Embryonic facial prominence (tissue), 1 donor: Measurements from ENCODE around the gene SEC23A.
A peak's percentile ranks its signal among the peaks of the same experiment; 100 is the strongest.
"Not testable (repeated sequence)": the region's sequence is repeated elsewhere in the genome, so short reads cannot be mapped to it uniquely, and the experiment has no call there.

Experiments used
- DNase-seq: peaks from one replicate; pipeline ENCODE4 v3.0.0-alpha.2; 2016; ENCODE audit errors: extremely low spot score

Gene SEC23A

DNA sequence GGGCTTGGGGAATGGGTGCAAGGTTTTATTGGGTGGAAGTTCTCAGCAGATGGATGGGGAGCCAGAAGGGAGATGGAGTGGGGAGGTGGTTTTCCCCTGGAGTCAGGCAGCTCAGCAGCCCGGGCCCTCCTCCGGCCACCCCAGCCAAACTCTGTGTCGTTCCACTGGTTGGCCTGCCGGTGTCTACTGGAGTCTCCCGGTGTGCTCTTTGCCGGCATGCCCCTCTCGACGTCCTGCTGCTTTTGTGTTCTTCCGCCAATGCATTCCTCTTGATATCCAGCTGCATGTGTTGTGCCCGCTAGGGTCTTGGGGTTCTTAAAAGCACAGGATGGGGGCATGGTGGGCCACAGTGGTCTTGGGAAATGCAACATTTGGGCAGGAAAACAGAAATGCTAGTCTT is 72.8 kb downstream of the SEC23A start:
- no peak for DNase-seq

DNA sequence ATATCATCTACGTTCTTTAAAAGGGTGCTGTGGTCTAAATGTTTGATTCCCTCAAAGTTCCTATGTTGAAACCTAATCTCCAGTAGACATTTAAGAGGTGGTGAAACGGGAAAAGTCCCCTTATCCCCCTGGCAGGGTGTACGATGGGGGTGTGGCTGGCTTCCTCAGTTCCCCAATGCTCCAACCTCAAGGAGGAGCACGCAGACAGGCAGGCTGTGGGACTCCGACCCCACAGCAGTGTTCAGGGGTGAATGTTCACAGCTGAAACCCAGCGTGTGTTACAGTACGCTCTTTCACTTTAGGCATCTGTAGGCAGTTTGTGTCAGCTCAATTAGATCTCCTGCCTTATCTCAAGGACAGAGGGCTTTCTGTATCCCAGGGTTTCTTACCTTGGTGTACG is 73.2 kb downstream of the SEC23A start:
- DNase-seq: no peak

DNA sequence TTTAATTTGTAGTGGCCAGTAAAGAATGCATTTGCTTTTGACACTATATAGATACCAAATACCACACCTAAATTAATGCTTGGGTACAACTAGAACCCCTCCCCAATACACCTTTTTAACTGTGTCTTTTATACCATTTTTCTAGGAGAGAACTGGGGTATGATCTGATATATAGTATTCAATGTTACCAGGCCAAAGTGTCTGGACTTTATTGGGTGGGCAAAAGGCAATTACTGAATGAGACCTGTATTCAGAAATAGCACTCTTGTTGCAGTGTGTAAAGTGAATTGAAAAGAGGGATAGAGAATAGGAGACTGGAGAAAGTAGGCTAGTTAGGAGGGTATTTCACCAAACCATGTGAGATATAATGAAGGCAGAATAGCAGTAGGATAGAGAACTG is 74.4 kb downstream of the SEC23A start:
- DNase-seq: no peak

DNA sequence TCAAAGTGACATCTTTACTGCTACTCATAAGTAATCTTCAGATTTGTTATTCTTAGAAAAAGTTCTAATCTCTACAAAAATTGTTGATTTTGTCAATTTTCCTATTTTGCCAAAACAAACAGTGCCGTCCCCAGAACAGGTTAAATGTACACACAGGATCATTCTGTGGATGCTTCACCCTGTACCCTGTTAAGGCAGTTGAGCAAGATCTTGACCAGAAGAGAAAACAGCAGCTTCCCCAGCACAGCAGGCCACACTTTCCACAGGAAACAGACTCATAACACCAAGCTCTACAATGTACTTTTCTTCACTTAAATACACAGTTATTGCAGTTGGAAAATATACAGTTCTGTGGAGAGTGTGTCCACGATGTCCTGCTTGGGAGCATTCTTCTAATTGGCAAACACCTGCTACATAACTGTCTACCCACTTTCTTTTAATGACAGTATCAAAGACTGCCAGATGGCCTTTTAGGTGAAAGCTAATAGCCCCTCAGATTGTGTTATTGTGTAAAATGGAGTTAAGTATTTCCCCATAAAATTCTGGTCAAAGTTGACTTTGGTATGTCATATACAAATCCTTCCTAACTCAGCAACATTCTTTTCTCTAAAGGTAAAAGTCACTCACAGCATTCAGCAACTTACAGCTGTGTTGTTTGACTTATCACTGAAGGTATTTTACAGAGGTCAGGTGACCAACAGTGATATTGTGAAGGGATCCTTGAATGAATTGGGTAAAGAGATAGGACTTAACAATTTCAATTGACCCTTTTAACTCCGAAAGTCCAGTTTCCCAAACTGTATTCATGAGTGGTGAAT is 77.0 kb downstream of the SEC23A start:
- DNase-seq: no peak

DNA sequence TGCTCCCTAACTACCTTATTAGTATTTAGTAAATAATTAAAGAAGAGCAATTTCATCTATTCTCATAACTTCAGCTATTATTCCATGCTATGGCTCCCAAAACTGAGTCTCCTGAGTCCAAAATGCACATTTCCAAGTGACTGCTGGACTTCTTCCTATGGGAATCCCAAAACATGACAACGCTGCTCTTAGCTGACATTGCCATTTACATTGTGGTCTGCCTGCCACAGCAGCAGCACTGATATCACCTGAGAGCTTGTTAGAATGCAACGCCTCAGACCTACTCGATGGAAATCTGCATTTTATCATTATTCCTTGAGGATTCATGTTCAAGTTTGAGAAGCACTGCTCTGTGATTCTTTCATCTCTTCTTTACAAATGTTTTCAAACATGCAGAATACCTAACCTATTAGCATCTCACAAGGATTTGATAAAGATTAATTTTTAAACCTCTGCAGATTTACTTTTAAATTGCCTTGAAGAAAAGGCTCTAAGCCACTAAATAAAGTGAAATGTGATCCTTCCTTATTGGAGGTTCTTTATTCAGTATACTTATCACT is 77.7 kb downstream of the SEC23A start:
- no peak for DNase-seq

DNA sequence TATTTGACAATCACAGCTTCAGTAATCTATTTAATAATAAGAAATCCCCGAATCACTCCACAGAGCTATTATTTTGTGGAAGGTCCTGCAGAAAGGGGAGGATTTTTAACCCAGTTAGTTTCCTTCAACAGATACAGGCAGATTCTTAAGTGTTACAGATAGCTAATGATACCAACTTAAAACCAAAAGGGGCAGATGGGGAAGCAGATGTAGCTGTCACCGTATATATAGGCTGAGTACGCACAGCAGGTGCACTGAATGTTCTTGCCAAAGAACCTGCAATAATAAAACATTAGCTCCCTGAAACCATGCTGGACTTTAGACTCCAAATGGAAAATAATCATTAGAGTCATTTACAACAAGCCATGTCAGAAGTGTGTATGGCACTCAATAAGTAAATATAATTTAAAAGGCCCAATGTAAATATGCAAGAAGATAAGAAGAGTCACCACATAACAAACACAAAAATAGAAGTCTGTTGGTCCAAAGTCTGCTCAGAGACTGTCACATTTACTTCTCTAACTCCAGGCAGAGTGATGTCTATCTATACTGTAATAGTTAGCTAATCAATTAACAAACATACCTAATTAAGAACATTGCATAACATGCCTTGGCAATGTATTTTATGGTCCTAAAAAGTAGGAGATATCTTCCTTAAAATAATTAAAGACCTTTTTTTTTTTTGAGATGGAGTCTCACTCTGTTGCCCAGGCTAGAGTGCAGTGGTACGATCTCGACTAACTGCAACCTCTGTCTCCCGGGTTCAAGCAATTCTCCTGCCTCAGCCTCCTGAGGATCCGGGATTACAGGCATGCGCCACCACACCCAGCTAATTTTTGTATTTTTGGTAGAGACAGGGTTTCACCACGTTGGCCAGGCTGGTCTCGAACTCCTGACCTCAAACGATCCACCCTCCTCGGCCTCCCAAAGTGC is 78.8 kb downstream of the SEC23A start:
- no peak for DNase-seq

DNA sequence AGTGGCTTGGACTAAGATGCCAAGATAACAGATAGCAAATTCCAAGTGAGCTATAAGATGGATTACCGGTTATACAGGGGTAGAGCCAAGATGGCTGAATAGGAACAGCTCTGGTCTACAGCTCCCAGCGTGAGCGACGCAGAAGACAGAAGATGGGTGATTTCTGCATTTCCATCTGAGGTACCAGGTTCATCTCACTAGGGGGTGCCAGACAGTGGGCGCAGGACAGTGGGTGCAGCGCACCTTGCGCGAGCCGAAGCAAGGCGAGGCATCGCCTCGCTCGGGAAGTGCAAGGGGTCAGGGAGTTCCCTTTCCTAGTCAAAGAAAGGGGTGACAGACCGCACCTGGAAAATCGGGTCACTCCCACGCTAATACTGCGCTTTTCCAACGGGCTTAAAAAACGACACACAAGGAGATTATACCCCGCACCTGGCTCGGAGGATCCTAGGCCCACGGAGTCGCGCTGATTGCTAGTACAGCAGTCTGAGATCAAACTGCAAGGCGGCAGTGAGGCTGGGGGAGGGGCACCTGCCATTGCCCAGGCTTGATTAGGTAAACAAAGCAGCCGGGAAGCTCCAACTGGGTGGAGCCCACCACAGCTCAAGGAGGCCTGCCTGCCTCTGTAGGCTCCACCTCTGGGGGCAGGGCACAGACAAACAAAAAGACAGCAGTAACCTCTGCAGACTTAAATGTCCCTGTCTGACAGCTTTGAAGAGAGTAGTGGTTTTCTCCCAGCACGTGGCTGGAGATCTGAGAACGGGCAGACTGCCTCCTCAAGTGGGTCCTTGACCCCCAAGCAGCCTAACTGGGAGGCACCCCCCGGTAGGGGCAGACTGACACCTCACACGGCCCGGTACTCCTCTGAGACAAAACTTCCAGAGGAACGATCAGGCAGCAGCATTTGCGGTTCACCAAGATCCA is 85.7 kb downstream of the SEC23A start:
- not testable (repeated sequence) for DNase-seq

DNA sequence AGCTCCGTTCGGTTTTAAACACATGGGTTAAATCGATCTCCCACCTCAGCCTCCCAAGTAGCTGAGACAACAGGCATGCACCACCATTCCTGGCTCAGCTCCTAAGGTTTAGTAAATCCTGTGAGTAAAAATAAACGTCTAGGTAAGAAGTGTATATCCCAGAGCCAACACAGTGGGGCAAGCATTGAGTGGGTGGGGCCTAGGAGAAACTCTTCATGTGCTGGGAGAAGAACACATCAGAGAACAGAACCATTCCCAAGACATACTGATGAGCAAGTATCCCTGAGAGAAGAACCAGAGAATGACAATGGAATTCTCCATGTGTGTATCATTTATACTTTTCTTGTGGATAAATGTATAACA is 86.3 kb downstream of the SEC23A start:
- DNase-seq: no peak

DNA sequence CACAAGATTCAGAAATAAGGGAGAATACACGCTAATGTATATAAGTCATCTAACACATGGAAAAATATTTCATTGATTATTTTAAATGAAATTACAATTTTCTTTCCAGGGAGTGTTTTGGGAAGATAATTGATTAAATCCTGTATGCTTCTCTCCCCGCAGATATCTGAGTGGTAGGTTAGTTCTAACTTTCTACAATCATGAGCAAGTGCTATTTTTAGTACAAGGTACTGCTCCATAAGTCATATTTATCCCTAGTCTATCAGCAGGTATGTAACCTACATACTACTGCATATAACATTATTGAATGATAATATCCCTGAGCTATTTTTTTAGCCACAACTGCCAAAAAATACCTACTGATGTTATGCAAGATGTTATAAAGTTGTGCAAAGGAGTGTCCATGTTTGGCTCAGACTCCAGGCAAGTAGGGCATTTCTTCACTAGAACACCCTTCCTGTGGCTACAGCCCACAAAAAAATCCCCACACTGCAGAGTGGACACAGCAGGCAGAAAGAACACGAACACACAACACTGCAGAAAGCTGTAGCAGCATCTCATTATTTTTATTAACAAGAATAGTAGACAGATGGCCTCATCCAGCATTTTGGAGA is 87.0 kb downstream of the SEC23A start:
- DNase-seq: no peak

DNA sequence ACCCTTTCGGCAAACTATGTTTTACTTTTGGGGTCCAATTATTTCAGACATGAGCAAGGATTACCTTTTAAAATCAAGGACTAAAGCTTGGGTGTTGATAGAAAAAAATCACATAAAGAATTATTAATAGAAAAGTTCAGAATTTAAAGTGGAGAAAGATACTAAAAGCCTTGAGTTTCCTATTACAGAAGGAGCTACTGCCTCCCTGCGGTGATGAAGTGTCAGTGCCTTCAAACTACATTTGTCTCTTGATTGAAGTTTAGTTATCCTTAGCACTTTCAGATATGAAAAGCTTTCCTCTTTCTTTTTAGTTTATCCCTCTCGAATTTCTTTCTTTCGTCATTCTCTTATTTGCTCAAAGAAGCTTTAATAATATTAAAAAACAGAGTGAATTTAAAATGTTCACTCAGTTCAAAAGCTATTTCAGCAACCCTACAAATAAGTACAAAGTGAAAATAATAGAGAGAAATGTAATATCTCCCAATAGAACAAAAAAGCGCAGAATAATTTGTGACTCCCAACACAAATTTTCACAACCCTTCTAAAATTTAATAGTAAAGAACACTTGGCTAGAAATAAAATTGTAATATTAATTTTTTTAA is 87.6 kb downstream of the SEC23A start:
- DNase-seq: peak; percentile 30

DNA sequence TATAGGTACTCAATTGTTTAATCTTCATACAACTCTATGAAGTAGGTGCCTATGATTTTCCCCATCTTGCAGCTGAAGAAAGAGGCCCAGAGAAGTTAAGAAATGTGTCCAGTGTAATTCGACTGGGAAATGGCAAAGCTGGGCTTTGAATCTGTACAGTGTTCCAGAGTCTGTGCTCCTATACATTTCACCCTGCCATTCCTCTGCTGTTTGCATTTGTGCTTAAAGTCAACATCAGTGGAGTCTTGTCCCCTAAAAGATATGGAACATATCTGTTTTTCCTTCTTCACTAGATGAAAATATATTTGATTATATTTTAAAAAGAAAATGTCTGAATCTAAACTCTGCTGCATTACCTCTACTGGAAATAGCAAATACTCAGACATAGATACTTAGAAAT is 88.6 kb downstream of the SEC23A start:
- DNase-seq: no peak

DNA sequence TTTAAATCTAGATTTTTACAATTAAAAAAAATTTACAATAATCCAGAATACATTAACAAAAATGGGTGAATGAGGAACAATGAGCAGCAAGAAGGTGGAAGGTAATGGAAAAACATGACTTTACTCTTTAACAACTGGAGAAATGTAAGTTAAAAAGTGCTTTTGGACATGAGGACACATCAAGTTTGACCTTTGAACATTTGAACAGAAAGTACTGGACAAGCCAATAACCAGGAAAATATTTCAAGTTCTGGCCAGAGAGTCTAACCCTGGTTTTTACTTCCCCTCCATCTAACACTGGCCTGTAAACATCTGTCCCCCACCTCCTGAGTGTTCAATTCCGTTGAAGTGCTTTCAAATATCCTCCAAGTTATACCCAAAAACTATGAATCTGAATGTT is 94.1 kb downstream of the SEC23A start:
- DNase-seq: not testable (repeated sequence)

DNA sequence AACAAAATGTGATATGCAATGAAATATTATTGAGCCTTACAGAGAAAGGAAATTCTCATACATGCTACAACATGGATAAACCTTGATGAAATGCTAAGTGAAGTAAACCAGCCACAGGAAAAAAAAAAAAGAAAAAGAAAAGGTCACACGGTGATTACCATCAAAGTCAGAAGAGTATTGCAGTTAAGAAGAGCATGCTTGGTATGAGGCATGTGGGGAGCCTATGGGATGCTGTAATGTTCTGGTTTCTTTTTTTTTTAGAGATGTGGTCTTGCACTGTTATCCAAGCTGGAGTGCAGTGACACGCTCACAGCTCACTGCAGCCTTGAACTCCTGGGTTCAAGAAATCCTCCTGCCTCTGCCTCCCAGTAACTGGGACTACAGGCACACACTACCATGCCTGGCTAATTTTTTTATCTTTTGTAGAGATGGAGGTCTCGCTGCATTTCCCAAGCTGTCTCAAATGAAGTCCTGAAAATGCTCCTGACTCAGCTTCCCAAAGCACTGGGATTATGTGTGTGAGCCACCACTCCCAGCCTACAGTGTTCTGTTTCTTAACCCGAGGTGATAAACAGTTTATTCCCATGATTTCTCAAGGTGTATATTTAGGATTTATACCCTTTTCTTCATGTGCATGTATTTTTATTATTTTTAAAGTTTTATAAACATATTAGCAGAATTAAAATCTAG is 96.2 kb downstream of the SEC23A start:
- no peak for DNase-seq

DNA sequence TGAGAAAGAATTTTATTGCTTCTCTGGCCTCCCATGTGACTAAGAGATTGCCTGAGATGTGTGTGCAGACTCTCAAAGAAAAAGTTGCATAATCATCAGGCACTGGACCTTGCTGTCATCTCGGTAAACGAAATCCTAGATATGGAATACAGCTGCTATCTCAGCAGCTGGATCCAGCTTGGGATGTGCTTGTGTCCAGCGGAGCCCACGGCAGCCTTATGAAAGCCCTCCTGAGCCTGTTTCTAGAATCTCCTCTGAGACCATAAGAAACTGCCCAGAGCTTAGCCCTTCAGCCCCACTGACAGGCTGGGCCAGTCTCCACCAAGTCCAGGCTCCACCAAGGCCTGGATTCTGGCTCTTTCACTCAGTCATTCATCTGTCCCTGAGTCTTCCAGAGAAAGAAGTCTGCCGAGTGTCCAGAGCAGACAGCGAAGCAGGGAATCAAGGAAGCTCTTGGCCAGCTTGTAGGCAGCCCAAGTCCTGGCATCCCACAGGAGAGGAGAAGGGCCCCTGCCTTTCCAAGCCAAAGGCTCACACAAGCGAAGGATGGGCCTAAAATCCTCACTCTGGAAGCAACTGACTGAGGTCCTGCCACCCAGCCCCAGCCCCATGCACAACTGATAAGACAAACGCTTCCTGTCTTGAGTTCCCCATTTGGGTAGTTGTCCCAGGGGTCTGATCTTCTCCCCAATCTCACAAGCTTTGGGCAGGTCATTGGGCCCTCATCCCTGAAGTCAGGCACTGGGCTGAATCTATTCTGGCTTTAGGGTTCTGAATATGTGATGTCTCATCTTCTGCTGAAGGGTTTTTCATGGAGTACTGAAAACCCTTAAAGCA is 97.8 kb downstream of the SEC23A start:
- DNase-seq: no peak

DNA sequence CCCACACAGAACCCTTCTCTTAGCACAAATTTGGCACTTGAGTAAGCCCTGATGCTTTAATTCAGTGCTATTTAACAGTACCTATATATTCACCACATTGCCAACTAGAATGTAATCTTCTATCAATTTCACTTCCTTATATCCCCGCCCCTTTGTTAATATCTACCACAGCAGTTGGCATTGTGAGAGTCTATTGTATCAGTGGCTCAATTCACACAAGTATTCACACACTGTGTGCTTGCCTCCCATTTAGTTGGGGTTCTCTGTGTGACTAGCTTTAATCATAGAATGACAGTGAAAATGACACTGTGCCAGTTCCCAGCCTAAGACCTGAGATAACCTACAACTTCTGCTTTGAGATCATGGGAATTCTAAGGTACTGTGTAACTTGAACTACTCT is 103.1 kb downstream of the SEC23A start:
- no peak for DNase-seq

DNA sequence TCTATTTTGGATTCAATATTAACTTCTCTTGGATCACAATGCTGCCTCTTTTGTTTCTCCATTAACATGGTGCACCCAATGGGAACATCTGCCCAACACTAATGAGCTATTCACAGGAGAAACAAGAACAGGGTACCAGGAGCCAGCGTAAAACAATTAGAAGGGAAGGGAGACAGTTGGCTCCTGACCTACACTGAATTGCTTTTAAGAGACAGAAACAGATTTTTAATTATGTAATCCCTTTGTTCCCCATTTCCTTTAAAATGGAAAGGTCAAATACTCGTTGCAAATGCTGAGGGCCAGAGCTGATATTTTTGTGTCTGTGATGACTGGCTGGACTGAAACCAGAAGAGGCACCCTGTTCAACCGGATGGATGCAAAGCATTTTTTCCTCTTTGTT is 108.3 kb downstream of the SEC23A start:
- DNase-seq: no peak

DNA sequence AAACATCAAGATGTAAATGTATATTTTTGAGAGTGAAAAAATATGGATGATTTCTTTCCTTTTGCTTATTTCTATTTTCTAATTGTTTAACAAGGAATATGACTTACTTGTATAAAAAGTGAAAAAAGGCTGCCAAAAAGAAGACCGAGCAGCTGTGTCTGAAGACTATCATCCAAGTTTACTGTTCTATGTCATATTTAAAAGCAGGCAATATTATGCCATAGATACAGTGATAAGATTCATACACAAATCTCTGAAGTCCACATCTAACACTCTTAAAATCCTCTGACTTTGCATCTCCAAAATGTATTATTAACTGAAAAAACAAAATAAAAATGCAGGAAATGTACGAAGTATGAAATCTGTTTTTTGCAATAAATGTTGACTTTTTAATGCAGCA is 109.1 kb downstream of the SEC23A start:
- DNase-seq: no peak

DNA sequence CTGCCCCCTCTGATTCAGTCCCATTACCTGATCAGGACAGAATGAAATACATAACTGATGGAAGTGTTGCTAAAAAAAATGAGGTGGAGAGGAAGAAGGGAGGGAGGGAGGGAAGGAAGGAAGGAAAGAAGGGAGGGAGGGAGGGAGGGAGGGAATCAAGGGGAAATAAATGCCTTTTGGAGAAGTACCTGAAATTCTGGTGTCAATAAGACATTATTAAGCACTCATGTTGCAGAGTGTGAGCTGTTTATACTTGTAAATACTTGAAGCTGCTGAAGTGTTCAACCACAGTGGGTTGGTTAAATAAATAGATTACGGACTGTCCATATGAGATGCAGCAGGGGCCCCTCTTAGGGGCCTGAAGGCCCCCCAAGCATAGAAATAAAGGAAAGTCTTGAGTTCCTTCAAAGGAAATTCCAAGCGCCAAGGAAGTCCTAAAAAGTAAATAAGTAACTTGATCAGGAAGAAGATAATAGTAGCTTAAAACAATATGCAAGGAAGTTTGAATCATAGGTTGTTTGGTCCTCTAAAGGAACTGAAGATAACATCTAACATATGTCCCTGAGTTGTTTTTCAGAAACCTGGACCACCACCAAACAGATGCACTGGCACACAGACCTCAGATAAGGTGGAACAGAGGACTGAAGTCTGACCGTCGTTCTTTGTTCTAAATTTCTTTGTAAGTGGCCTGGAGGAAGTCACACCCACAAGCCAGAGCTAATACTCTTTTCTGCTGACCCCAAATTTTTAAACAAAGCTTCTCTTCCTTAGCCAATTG is 110.8 kb downstream of the SEC23A start:
- DNase-seq: no peak
